ENCODE measurements around the gene INAVA. TPM values are rescaled to one million over a fixed set of nuclear protein-coding genes. Genes with fewer than 3 reads are reported as not detected.
A peak's percentile ranks its signal among the peaks of the same experiment; 100 is the strongest.

The INAVA gene
- total and polyA plus RNA-seq, 2 donors from 2014 or later, result 22.1 to 48.8 TPM

DNA sequence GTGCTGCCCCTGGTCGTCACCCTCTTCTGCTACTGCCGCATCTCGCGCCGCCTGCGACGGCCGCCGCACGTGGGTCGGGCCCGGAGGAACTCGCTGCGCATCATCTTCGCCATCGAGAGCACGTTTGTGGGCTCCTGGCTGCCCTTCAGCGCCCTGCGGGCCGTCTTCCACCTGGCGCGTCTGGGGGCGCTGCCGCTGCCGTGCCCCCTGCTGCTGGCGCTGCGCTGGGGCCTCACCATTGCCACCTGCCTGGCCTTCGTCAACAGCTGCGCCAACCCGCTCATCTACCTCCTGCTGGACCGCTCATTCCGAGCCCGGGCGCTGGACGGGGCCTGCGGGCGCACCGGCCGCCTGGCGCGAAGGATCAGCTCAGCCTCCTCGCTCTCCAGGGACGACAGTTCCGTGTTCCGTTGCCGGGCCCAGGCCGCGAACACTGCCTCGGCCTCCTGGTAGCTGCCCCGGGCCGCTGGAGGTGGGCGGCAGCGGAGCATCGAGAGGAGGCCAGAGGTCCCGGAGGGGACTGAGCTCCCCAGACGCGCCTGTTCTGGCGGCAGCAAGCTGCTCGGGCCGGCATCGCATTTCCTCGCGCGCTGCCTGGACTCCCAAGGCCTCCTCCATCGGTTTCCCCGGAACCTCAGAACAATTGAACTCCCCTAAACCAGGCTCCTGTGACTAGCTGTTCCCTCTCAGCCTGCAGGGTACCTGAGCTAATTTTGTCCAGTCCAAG is 20.9 kb upstream of the INAVA start:
- H3K27ac ChIP-seq (ENCODE audit: low read depth in 2 of 2, low read length in 2 of 2), result no peak overlapping the region
- DNase-seq (peak in 3 of 5 donors; percentile 32 to 66 (median 45)), FAIRE-seq (no peak)
- no peaks in the 10 kb centered on the region for H3K36me3 ChIP-seq (ENCODE audit: control insufficient read depth in 2 of 3, insufficient read depth in 3 of 3, low read length in 3 of 3)
- intact Hi-C loops (cut with DNase I), result no loop called here
- peaks cover 0 to 9% (median 0%) of the 10 kb centered on the region in 3 donors for H3K4me1 ChIP-seq (ENCODE audit: control insufficient read depth in 2 of 3, insufficient read depth in 2 of 3, low read depth in 1 of 3, low read length in 3 of 3)
- H3K9me3 ChIP-seq (ENCODE audit: control insufficient read depth in 2 of 3, insufficient read depth in 1 of 3, low read length in 3 of 3), result no peaks in the 10 kb centered on the region
- H3K4me3 ChIP-seq (ENCODE audit: low read length in 3 of 3), result peak overlapping the region in 1 of 3 donors; percentile 37
- peaks cover 2% of the 10 kb centered on the region for H3K27me3 ChIP-seq (ENCODE audit: control insufficient read depth, insufficient read depth, low read length)
- TF ChIP-seq, protein P1, sequence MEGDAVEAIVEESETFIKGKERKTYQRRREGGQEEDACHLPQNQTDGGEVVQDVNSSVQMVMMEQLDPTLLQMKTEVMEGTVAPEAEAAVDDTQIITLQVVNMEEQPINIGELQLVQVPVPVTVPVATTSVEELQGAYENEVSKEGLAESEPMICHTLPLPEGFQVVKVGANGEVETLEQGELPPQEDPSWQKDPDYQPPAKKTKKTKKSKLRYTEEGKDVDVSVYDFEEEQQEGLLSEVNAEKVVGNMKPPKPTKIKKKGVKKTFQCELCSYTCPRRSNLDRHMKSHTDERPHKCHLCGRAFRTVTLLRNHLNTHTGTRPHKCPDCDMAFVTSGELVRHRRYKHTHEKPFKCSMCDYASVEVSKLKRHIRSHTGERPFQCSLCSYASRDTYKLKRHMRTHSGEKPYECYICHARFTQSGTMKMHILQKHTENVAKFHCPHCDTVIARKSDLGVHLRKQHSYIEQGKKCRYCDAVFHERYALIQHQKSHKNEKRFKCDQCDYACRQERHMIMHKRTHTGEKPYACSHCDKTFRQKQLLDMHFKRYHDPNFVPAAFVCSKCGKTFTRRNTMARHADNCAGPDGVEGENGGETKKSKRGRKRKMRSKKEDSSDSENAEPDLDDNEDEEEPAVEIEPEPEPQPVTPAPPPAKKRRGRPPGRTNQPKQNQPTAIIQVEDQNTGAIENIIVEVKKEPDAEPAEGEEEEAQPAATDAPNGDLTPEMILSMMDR (IDR thresholded peaks at IDR 0.05; ENCODE audit: borderline replicate concordance, extremely low read depth, insufficient read depth), result no peak
- H3K9ac ChIP-seq (ENCODE audit: low read length in 3 of 3), result no peak overlapping the region

DNA sequence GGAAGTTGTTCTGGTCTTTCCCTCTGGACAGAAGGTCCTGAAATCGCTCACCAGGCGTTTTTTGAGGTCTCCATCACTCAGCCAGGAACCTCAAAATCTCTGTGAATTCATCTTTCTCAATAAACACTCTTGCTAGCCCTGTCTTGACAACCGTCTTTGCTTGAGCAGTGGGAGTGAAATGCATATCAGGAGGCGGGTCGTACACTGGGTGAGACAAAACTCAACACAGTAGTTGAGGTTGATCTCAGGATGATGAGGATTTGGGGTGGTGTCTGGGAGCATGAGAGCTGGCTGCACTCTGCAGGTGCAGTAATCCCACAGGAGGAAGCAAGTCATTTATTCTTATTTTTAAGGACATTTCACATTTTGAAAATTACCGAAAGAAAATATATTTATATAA is 20.0 kb upstream of the INAVA start:
- Histone ChIP-seq H3K27ac (ENCODE audit: low read depth in 2 of 2, low read length in 2 of 2) (no peak overlapping the region), H3K9ac (ENCODE audit: low read length in 3 of 3) (no peak overlapping the region), H3K27me3 (ENCODE audit: control insufficient read depth, insufficient read depth, low read length) (peaks cover 2% of the 10 kb centered on the region), H3K4me1 (ENCODE audit: control insufficient read depth in 2 of 3, insufficient read depth in 2 of 3, low read depth in 1 of 3, low read length in 3 of 3) (peaks cover 0 to 9% (median 0%) of the 10 kb centered on the region in 3 donors), H3K9me3 (ENCODE audit: control insufficient read depth in 2 of 3, insufficient read depth in 1 of 3, low read length in 3 of 3) (no peaks in the 10 kb centered on the region), H3K36me3 (ENCODE audit: control insufficient read depth in 2 of 3, insufficient read depth in 3 of 3, low read length in 3 of 3) (no peaks in the 10 kb centered on the region), H3K4me3 (ENCODE audit: low read length in 3 of 3) (no peak overlapping the region)
- intact Hi-C loops (cut with DNase I), result no loop called here
- FAIRE-seq (no peak), DNase-seq (no peak)
- TF ChIP-seq, protein P1 (IDR thresholded peaks at IDR 0.05; ENCODE audit: borderline replicate concordance, extremely low read depth, insufficient read depth), result no peak

DNA sequence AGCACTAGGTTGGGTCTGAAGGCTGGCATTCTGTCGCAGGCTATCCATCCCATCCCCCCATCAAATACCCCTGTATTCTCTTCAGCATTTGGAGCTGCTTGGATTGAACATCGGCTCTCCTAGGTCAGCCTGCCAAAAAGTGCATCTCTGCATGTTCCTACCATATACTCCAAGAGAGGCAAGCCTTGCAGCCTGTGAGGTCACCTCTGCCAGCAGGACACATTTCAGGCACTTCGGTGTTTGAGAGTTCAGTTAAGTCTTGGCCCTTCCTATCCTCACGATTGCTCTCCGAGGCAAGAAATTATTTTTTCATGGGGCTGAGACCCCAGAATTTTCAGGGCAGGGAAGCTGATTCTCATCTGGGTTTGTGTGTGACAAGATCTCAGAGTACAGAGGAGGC is 19.3 kb upstream of the INAVA start:
- Histone ChIP-seq H3K9me3 (ENCODE audit: control insufficient read depth in 2 of 3, insufficient read depth in 1 of 3, low read length in 3 of 3) (no peaks in the 10 kb centered on the region), H3K9ac (ENCODE audit: low read length in 3 of 3) (no peak overlapping the region), H3K4me1 (ENCODE audit: control insufficient read depth in 2 of 3, insufficient read depth in 2 of 3, low read depth in 1 of 3, low read length in 3 of 3) (peaks cover 0 to 9% (median 0%) of the 10 kb centered on the region in 3 donors), H3K4me3 (ENCODE audit: low read length in 3 of 3) (no peak overlapping the region), H3K27me3 (ENCODE audit: control insufficient read depth, insufficient read depth, low read length) (peaks cover 2% of the 10 kb centered on the region), H3K27ac (ENCODE audit: low read depth in 2 of 2, low read length in 2 of 2) (no peak overlapping the region), H3K36me3 (ENCODE audit: control insufficient read depth in 2 of 3, insufficient read depth in 3 of 3, low read length in 3 of 3) (no peaks in the 10 kb centered on the region)
- FAIRE-seq (no peak), DNase-seq (no peak)
- TF ChIP-seq, protein P1 (IDR thresholded peaks at IDR 0.05; ENCODE audit: borderline replicate concordance, extremely low read depth, insufficient read depth), result no peak
- intact Hi-C loops (cut with DNase I), result no loop called here

Data from kidney (tissue), 14 donors.